Astrocyte of the cerebellum (primary cell): ENCODE measurements around the gene PITHD1.
"Not testable (repeated sequence)": the region's sequence is repeated elsewhere in the genome, so short reads cannot be mapped to it uniquely, and the experiment has no call there.

Source experiments
- DNase-seq: peaks from one replicate; pipeline ENCODE4 v3.0.0-alpha.2; 2011; ENCODE audit warnings: low read depth
- H3K4me3 ChIP-seq: 2 replicates; pipeline ENCODE4 v1.5.1; 2011; ENCODE audit warnings: mild to moderate bottlenecking, low read depth, low read length, moderate library complexity
- in situ Hi-C: cut with HindIII; loops from 2 replicates; pipeline ENCODE4 v1.10.0; 2017; ENCODE audit warnings: low sequenced_read_pairs
- TF ChIP-seq, protein P1 (sequence below): IDR thresholded peaks from 2 replicates; pipeline ENCODE4 v1.5.1; 2012; ENCODE audit warnings: low read length, low read depth, moderate library complexity, mild to moderate bottlenecking; ENCODE audit errors: missing control alignments

The PITHD1 gene

DNA sequence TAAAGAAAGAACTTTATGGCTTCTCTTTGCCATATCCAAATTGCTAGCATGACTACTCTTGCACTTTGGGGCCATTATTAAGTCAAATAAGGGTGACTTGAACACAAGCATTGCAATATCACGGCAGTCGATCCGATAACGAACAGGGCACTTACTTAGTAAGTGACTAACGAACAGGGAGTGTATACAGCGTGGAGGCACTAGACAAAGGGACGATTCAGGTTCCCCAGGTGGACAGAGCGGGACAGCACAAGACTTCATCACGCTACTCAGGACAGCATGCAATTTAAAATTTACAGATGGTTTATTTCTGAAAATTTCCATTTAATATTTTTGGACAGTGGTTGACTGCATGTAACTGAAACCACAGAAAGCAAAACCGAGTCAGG lies 5.4 kb upstream of the PITHD1 start:
- no peak for DNase-seq
- H3K4me3 ChIP-seq = no peak overlapping the region
- TF ChIP-seq, protein P1, sequence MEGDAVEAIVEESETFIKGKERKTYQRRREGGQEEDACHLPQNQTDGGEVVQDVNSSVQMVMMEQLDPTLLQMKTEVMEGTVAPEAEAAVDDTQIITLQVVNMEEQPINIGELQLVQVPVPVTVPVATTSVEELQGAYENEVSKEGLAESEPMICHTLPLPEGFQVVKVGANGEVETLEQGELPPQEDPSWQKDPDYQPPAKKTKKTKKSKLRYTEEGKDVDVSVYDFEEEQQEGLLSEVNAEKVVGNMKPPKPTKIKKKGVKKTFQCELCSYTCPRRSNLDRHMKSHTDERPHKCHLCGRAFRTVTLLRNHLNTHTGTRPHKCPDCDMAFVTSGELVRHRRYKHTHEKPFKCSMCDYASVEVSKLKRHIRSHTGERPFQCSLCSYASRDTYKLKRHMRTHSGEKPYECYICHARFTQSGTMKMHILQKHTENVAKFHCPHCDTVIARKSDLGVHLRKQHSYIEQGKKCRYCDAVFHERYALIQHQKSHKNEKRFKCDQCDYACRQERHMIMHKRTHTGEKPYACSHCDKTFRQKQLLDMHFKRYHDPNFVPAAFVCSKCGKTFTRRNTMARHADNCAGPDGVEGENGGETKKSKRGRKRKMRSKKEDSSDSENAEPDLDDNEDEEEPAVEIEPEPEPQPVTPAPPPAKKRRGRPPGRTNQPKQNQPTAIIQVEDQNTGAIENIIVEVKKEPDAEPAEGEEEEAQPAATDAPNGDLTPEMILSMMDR = no peak
- in situ Hi-C loops = no loop called here

DNA sequence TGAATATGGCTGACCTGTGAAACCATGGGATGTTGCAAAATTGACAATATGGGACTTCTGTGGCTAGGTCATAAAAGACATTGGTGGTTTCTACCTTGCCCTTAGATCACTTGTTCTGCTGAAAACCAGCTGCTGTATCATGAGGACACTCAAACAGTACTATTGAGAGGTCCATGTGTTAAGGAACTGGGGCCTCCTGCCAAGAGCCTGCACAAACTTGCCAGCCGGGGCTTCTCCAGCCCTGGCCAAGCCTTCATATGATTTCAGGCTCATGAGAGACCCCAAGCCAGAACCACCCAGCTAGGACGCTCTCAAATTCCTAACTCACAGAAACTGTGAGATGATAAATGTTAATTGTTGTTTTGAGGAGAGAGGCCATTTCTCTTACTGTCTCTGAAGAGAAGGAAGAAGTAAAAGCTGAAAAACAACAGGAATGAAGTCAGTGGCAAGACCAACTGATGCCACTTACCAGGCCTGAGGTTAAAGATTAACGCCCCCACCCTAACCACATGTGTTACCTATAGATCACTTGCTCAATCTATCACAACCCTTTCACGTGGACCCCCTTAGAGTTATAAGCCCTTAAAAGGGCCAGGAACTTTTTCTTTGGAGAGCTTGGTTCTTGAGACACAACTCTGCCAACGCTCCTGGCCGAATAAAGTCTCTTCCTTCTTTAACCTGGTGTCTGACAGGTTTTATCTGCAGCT lies 3.9 kb upstream of the PITHD1 start:
- in situ Hi-C loops = no loop called here
- no peak overlapping the region for H3K4me3 ChIP-seq
- no peak for DNase-seq
- TF ChIP-seq, protein P1 = no peak

DNA sequence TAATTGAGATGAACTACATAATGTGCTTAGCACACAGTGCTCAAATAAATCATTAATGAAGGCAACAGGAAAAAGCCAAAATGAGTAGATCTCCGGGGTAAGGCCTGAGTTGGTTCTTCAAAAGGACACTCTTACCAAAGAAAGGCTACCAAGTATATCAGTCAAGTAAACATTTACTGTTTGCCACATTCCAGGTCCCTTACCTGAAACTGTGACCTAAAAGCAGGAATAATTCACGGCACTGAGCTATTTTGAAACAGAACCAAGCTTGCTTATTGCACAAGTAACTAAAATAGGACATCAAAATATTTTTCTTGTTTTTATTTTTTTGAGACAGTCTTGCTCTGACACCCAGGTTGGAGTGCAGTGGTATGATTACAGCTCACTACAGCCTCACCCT lies 2.0 kb upstream of the PITHD1 start:
- no peak for DNase-seq
- TF ChIP-seq, protein P1 = no peak
- H3K4me3 ChIP-seq = no peak overlapping the region
- in situ Hi-C loops = no loop called here

DNA sequence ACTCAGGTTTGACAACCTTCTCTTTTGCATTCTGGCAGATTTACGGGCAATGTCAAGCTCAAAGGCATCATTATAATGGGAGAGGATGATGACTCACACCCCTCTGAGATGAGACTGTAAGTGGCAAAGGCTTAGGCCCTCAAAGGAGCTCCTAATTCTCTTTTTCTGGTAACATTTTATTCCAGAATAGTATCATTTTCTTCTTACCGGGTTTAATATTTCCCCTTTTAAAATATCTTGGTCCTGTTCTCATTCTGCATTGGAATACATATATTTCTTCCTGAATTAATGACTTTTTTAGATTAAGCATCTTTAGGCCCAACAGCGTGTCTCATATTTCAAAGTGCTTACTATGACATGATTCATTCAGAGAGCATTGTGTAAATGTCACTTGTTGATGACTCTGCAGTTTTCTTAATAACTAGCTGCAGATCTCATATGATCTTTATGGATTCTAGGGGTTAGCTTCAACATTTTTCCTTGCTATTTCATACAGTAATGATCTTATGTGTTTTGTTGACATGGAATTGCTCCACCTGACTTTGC lies 1.7 kb downstream of the PITHD1 start:
- TF ChIP-seq, protein P1 = no peak
- in situ Hi-C loops = no loop called here
- DNase-seq = no peak
- peak overlapping the region; percentile 67 for H3K4me3 ChIP-seq

DNA sequence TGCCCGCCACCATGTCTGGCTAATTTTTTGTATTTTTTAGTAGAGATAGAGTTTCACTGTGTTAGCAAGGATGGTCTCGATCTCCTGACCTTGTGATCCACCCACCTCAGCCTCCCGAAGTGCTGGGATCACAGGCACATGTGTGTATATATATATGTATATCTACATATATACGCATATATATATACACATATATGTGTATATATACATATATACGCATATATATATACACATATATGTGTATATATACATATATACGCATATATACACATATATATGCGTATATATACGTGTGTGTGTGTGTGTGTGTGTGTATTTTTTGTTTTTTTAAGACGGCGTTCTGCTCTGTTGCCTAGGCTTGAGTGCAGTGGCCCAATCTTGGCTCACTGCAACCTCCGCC lies 4.9 kb downstream of the PITHD1 start:
- DNase-seq = not testable (repeated sequence)

DNA sequence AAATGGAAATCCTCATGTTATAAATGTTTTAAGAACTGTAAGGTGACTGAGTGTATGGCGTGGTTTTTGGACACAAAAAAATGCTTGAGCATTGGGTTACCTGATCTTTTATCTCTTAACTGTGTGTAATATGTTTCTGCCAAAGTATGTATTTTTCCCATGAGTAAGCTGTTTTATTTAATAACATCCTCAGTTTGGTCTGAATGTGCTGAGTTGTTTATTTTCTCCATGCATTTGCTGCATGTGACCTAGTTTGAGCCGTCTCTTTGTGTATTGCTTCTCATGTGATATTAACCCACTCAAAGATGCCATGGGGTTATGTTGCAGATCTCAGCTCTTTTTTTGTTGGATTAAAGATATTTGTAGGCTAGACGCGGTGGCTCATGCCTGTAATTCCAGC lies 6.6 kb downstream of the PITHD1 start:
- TF ChIP-seq, protein P1 = no peak
- H3K4me3 ChIP-seq = no peak overlapping the region
- no peak for DNase-seq
- in situ Hi-C loops = loop anchor here (5.0 kb wide), 1 partner anchor 77 kb away; no protein-coding TSS in a partner anchor

More for the DNA sequence above, 4.9 kb downstream of the PITHD1 start:
- in situ Hi-C loops, H3K4me3 ChIP-seq: not testable (repeated sequence)

DNA sequence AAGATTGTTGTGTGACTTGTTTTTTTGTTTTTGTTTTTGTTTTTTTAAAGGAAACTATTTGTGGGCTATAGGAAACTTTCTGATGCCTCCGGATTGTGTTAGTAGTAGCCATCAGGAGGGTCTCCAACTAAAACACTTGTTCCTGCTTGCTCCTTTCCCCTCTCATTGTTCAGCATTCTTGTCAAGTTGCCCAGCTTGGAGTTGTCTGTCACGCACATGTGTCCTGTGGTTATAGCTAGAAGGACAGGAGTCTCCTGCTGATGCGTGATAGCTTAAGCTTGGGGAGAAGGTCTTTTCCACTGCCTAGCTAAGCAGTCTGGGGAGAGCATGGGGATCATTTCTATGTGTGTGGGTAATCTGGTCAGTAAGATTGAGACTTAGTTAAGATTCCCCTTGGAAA lies 9.5 kb downstream of the PITHD1 start:
- TF ChIP-seq, protein P1 = no peak
- no peak for DNase-seq
- in situ Hi-C loops = loop anchor here (5.0 kb wide), 1 partner anchor 75 kb away; no protein-coding TSS in a partner anchor
- no peak overlapping the region for H3K4me3 ChIP-seq
